ENCODE measurements around the gene NISCH.

Gene NISCH

DNA sequence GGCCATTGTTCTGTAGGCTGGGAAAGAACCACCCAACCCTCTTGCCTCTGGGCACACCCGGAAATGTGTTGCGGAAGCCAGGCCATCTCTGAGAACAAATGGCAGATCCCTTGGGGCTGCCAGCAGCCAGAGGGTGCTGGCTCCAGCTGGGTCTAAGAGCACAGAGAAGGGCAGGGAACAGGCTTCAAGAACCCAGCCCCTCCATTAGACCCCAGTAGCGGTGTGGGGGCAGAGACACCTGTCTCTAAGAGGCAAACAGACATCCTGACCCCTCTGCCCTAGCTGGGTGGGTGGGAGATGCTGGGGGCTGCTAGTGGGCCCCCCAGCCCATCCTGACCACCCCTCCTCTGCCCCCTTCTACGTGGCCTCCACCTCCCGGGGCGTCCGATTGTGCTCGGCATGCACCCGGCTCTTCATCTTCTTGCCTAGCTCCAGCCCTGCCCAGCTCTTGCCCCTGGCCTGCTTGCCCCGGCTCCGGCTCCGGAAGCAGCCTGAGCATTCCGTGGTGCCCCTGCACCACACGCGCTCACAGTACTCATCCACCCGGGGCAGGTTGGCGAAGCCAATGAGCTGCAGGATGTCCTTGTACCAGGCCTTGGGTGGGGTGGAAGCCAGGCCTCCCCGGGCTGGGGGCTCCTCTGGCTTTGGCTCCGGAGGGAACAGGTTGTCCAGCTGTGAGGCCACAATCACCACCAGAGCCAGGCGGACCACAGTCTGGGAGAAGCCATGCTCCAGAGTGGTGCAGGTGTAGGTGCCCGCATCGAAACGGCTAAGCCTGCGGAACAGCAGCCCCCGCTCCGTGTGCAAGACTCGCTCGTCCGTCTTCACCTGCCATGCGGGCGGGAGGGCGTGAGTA, 19.9 kb upstream of the NISCH start:
- DNase-seq (ENCODE audit: low read depth) = no peak

DNA sequence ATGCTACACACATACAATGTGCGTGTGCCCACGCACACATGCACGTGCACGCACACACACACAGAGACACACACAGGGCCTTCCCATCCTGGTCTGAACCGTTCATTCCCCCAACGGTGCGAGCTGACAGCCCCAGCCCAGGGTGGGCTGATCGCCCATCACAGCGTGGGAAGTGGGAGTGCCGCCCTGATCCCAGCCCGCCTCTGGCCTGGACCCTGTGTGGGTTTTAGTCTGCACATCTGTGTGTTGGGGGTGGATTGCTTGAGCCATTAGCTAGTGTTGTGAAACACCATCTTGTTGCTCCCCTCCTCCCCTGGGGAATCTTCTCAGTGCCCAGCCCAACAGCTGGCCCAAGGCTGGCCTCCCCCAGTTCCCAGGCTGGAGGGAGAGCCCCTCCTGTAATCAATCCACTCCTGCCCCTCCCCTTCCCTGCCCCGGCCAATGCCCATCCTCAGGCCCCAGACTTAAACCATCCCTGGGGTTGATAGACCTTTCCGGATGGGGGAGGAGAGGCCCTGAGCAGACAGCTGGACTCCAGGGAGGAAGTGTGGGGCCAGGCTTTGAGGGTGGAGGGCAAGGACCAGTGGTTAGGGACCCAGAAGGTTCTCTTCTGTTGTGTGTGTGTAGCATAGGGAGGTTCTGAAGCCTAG, 18.8 kb upstream of the NISCH start:
- DNase-seq (ENCODE audit: low read depth) = no peak

DNA sequence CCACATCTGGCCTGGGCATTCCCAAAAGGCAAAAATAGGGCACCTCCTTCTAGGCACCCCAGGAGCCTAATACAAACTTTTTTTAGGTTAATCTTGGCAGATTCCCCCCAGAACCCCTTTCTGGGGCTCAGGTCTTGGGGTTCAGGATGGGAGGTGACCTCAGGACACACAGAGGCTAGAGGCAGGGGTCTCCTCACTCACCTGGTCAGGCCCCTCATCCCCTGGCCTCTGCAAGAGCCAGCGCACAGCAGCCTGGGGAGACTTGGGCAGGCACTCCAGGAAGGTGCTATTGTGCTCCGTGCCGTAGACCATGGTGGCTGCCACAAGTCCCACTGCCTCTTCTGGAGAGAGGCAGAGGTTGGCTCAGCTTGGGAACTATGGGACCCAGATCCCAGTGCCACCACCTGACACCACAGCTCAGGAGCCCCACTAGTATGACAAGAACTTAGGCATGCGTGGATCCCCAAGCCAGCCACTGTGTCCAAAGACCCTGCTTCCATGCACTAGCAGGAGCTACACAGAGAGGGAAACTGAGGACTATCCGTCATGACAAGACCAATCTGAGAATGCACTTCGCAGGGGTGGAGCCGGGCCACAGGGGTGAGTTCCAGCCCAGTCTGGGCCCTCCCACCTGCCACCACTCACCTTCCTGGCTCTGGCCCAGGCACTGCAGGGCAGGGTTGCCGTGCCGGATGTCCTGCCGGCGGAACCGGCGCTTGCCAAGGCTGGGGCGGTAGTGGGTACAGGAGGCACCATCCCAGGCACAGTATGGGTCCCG, 17.9 kb upstream of the NISCH start:
- no peak for DNase-seq (ENCODE audit: low read depth)

DNA sequence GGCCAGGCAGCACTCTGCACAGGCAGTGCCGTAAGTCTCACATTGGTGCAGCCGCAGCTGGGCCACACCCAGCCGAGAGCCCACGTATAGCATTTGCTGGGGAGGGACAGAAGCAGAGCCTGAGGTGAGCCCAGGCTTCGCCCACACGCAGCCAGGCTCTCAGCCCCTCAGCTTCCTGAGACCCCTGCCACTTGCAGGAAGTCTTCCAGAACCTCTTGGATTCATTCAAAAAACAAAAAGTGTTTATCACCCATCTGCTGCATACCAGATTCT, 17.4 kb upstream of the NISCH start:
- DNase-seq (ENCODE audit: low read depth) = no peak

GRCh38 chr3:52438579-52439425, 16.6 kb upstream of the NISCH start:
- DNase-seq (ENCODE audit: low read depth) = no peak

DNA sequence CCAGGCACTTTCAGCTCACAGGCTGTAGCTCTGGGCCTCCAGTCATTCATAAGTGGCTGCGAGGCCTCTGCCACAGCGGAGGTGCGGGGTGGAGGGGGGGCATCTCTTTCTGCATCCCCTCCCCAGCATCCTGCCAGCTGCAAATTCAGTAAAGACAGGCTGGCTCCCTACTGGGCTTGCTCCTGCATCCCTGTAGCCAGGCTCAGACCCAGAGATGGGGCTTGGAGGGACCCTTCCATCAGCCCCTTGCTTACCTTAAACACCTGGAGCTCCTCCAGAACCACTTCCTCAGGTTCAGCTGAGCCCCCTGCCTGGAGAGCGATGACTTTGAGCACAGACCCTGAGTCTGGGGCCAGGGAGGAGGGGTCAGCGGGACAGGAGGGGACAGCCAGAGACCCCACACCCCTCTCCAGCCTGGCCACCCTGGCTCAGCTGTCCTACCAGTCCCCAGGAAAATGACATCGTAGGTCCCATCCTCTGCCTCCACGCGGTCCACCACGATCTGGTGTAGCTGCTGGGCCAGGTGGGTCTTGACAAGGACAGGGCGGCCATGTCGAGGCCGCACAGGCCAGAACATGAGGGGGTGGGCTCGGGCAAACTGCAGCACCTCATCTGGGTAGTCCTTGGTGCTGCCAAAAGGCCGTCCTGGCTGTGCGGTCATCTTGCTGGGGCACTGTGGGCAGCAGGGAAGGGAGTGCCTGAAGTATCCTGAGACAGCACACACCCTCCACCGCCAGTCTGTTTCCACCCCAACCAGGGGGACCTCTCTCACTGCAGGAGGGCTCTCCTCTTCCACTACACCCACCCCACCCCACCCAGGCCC, 15.8 kb upstream of the NISCH start:
- no peak for DNase-seq (ENCODE audit: low read depth)

- DNase-seq (ENCODE audit: low read depth) = no peak
Measured at GRCh38 chr3:52440249-52440551, 15.2 kb upstream of the NISCH start.

- no peak for DNase-seq (ENCODE audit: low read depth)
Measured at GRCh38 chr3:52440671-52441070, 14.7 kb upstream of the NISCH start.

DNA sequence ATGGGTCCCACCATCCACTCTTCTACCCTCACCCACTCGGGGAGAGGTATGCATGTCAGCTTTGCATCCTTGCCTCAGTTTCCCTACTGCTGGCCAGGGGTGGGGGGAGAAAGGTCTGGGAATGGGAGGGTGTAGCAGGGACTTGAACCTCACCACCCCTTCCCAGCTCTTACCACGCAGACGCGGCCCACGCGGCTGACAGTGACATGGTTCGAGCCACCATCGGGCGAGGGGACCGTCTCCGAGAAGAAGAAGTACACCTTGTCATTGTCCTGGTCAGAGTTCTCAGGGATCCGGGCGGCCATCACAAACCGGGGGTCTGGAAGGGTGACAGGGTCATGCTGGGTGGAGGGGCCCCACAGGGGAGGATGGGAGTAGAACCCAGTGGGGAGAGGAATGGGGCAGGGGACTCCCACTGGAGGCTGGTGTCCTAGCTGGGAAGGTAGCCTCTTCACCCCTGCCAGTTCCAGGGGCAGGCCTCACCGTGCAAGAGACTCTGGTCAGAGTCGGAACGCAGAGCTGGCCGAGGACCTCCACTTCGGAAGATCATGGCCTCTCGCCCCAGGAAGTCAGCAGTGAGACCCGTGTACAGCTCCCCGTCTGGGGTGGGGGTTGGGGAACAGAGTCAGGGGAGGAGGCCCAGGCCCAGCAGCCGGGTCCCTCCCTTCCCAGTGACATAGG, 14.2 kb upstream of the NISCH start:
- no peak for DNase-seq (ENCODE audit: low read depth)

DNA sequence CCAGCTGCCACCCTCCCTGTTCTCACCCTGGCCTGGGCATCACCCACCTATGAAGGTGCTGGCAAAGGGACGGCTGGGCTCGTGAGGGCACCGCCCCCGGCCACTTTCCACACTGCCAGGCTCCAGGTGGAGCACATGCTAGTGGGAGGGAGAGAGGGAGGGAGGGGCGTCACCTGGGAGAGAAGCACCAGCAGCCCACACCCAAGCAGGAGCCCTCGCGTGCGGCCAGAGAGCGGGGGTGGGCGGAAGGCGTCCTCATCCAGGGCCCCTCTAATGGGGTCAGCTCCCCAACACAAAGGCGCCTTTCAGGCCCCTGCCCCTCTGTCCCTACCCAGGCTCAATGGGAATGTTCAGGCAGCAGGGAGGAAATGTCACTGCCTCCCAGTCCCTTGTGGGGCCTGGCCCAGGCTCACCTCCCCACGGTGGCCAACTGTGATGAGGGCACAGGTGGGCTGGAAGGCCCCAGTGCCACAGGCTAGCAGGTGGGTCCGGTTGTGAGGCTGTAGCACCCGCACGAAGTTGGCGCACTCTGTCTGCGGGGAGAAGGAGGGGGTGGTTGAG, 13.6 kb upstream of the NISCH start:
- no peak for DNase-seq (ENCODE audit: low read depth)

DNA sequence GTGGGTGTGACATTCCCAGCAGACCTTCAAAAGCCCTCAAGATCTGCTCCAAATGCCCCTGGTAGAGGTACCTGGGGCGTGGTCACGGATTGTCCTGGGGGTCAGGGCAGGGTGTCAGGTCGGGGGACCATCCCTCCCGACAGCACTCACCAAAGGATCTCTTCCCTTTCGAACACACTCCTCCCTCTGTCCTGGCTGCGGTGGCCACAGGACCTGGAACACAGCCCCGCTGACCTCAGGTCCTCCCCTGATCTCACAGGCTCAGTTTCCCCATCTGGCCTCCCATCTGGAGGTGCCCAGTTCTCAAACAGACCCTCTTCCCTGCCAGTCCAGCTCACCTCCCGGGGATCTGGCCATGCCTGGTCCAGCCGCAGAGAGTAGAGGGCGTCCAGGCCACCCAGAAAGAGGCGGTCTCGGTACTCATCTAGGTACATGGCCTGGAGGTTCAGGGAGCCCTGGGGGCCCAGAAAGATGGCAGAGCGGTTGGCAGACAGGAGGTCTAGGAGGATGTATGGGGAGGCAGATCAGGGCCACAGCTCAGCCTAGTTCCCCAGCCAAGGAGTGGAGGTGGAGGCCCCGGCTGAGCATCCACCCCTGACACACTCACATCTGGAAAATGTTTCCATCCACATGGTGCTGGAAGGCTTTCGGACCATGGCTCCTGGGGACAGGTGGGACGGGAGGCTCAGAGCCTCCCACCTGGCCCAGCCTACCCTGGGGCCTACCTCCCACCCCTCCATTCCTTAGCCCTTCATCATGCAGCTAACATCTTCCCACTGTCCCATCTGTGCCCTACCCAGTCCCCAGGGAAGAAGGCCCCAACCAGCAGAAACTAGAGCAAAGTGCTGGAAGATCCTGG, 12.8 kb upstream of the NISCH start:
- no peak for DNase-seq (ENCODE audit: low read depth)

GRCh38 chr3:52443268-52443610, 12.2 kb upstream of the NISCH start:
- no peak for DNase-seq (ENCODE audit: low read depth)

DNA sequence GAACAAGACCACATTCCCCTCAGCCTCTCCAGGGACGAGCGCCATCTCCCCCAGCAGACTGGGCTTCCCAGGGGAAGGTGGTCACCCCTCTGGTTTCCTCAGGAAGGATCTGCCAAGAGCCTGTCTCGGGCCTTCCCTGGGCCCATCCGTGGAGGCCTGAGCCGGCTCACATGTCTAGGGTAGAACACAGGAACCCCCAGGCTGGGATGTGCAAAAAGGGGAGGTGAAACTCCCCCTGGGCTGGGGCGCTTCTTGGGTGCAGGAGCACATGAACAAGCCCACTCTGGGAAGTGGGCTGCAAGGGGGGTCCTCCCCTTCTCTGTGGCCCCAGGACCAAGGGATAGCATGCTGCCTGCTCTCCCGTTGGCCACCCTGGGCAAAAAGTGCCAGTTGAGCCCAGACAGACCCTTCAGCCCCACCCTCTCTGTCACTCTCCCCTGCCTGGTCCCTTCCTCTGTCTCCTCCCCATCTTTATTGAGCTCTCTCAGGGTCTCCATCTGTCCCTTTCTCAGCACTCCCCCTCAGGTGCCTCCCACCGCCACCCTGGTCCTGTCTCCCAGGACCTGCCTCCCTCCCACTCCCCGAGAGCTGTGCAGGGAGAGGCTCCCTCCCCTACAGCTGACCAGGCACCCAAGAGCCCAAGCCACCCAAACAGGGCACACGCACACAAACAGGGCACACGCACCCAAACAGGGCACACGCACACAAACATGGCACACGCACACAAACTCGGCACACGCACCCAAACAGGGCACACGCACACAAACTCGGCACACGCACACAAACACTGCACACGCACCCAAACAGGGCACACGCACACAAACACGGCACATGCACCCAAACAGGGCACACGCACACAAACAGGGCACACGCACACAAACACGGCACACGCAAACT, 11.4 kb upstream of the NISCH start:
- no peak for DNase-seq (ENCODE audit: low read depth)

DNA sequence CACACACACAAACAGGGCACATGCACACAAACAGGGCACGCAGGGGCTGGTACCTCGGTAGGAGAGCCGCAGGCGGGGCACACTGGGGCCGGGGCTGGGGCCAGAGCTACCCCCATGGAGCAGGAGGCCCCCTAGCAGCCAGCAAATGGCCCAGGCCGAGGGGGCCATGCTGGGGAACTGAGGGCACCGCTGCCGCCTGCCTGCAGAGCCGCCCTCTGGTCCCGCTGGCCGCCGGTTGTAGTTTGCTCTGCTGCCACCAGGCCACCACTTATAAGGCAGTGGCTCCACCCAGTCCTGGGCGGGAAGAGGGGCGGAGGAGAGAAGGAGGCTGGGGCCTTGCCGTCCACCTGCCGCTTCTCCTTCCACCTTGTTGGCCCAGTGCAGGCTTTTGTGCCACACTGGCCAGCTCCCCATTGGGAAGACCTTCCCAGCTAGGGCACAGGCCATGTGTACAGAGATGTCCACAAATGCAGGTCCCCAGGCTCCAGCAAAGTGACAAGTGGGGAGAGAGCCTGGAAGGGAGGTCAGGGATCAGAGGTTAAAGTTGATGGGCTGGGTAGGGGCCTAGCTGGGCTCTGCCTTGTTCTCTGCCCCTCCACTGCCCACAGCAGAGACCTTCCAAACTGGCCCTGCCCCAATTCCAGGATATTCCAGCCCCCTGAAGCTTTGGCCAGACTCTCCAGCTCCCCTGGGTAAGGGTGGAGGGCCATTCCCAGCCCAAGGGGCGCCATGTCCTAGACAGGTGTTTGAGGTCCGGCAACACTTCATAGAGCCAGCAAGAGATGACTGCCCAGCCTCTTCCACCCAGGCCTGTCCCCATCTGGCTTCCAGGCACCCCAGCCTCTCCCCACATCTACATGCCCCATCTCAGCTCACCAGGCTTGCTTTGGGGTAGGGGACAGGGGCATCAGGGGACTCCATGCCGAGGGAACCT, 10.3 kb upstream of the NISCH start, which contains the start of gene SEMA3G:
Gene SEMA3G, minus strand, starts transcription at position 244 of the 934 bp plus-strand sequence. Its CDS starts 76 bp downstream, at position 168.
- DNase-seq (ENCODE audit: low read depth) = peak; percentile 35

DNA sequence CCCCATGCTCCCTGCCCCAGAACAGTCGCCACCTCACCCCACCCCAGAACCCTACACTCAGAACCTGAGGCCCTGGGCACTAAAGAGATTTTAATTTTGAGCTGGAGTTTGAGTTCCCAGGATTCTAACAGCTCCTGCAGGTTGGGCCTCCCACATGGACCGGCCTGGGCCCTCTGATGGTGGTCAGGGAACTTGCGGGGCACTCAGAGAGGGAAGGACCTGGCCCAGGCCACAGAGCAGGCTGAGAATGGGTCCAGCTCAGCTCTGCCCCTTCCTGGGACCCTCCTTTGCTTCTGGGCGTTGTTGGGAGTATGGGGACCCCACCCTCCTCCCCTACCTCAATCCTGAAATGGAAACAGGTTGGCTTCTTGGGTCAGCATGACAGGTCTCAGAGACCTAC, 9.4 kb upstream of the NISCH start:
- DNase-seq (ENCODE audit: low read depth) = no peak

GRCh38 chr3:52446631-52447511, 8.5 kb upstream of the NISCH start:
- peak; percentile 58 for DNase-seq (ENCODE audit: low read depth)
